HepG2 (cell line): ENCODE data around the gene G0S2. TPM values are rescaled to one million over a fixed set of nuclear protein-coding genes. Genes with fewer than 3 reads are reported as not detected.

ENCODE experiments used
- CBX5 ChIP-seq: sonication (generic); formaldehyde crosslinking; IDR thresholded peaks from 2 replicates; pipeline ENCODE4 v1.4.0; 2020; ENCODE audit warnings: missing genetic modification reagents, borderline replicate concordance
- GTF2F1 ChIP-seq: fragments of 150-350 bp; IDR thresholded peaks from 2 replicates; pipeline ENCODE4 v1.6.1; 2014; ENCODE audit warnings: low read length
- PHF20 ChIP-seq: sonication (generic); formaldehyde crosslinking; IDR thresholded peaks from 2 replicates; pipeline ENCODE4 v1.5.0; 2020; ENCODE audit warnings: mild to moderate bottlenecking, missing genetic modification reagents
- RFXANK ChIP-seq: IDR thresholded peaks from 2 replicates; pipeline ENCODE4 v1.6.1; 2016
- SNAPC4 ChIP-seq: sonication (generic); formaldehyde crosslinking; IDR thresholded peaks from 2 replicates; pipeline ENCODE4 v1.4.0; 2020; ENCODE audit warnings: mild to moderate bottlenecking, missing genetic modification reagents
- ZNF770 ChIP-seq: sonication (generic); formaldehyde crosslinking; IDR thresholded peaks from 2 replicates; pipeline ENCODE4 v1.5.0; 2020; ENCODE audit warnings: mild to moderate bottlenecking, missing genetic modification reagents
- polyA plus RNA-seq, 8 experiments: library from polyadenylated mRNA; depleted of rRNA in 3 of 8; stranded (reverse) in 7 of 8; unstranded in 1 of 8; fragments of >200 nt; fragmentation: Illumina TruSeq in 4 of 8; extraction: Trizol in 4 of 8; gene quantifications; 2 replicates each; pipeline versions ENCODE4 v1.2.1 to v1.2.3, GENCODE V29; 2011 to 2016; ENCODE audit warnings: low read depth in 4 of 8, missing spikeins in 1 of 8, mixed read lengths in 1 of 8; ENCODE audit not compliant: insufficient read depth in 1 of 8
- total RNA-seq, 5 experiments: library from RNA; depleted of rRNA; stranded (reverse); fragments of >200 nt; fragmentation: Illumina TruSeq; extraction: Trizol; gene quantifications; 2 replicates each; pipeline ENCODE4 v1.2.3, GENCODE V29; 2016; ENCODE audit warnings: low read depth in 1 of 5

G0S2 gene
- total and polyA plus RNA-seq, 2 of the 13 experiments (the other 11 are each of a cell fraction or from before 2014, with no cell fraction given) = not detected

GRCh38 chr1:209648346-209648745 lies 26.9 kb upstream of the G0S2 start (continued):
- TF ChIP-seq SNAPC4 = no peak
- no peak for TF ChIP-seq RFXANK
- TF ChIP-seq ZNF770 (CRISPR knock-in tag) = no peak
- no peak for TF ChIP-seq GTF2F1
- no peak for TF ChIP-seq PHF20 (CRISPR knock-in tag)
- no peak for TF ChIP-seq CBX5
